ENCODE results near the gene PRRG1.
"Not testable (repeated sequence)": the region's sequence is repeated elsewhere in the genome, so short reads cannot be mapped to it uniquely, and the experiment has no call there.

The PRRG1 gene

GRCh38 chrX:37476571-37477170 is 127.5 kb downstream of the PRRG1 start:
- no peak for DNase-seq

GRCh38 chrX:37484335-37484734 is 135.2 kb downstream of the PRRG1 start:
- not testable (repeated sequence) for DNase-seq

DNA sequence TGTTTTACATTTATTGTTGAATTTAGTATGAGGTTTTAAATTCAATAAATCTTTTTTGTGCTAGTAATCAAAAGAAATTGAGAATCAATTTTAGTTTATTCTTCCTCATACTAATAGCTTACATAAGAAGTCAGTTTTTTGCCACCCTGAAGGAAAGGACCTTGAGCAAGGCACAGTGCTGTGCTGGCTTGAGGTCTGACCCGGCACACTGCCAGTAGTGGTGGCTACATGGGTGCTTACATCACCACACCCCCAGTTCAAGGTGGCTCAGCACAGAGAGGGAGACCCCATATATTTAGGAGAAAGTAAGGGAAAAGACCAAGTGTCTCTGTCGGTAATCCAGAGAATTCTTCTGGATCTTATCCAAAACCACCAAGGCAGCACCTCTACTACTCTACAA is 136.3 kb downstream of the PRRG1 start:
- DNase-seq = no peak

- DNase-seq = no peak
These were observed 138.1 kb downstream of the PRRG1 start for GRCh38 chrX:37487271-37487670.

DNA sequence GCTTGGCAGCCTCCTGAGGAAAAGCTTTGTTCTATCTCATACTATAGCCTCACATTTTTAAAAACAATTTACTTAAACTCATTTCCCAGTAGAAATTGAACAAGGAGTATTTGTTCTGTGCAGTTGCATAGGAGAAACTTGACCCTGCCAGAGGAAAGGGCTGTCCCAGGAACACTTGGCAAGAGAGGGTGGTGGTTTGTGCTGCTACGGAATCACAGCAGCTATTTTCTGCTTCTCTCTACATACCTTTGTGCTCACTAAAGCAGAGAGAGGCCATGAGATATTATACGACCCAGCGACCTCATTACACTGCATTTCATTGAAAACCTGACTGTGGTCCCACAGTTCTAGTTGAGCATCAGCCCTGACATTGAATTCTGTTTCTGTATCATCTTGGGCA is 139.2 kb downstream of the PRRG1 start:
- no peak for DNase-seq

DNA sequence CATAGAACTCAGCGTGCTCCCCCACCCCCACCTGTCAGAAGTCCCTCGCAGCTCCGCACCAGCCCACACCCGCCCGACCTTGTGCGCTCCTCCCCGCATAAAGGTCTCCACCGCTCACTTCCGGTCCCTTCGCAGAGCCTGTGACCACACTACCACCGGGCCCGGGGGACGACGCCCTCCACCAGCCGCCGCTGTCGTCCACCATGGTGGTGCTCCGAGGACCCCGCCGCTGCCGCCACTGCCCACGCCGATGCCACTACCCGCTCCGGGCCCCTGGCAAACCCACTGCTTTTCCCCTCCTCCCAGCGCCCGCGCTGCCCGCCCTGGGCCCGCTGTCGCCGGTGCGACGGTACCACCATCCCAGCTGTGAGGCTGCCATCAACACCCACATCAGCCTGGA is 142.5 kb downstream of the PRRG1 start:
- no peak for DNase-seq

DNA sequence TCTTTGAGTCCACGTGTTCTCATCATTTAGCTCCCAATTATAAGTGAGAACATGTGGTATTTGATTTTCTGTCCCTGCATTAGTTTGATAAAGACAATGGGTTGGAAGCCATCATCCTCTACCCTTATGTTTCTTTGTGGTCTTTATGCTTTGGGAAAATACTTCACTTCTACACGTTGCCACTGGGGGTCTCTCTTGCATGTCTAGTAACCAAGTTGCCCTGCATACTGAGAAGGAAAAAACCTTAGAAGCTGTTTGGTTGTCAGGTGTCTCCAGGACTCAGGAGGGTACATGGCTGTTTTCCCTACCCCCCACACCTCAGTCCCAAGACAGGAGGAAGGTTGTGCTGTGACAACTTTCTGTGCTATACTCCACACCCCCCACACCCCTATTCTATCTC is 146.6 kb downstream of the PRRG1 start:
- not testable (repeated sequence) for DNase-seq

- not testable (repeated sequence) for DNase-seq
These were observed 148.0 kb downstream of the PRRG1 start for GRCh38 chrX:37497126-37497525.

- DNase-seq = not testable (repeated sequence)
These were observed 149.2 kb downstream of the PRRG1 start for GRCh38 chrX:37498323-37498722.

- not testable (repeated sequence) for DNase-seq
These were observed 150.5 kb downstream of the PRRG1 start for GRCh38 chrX:37499649-37500048.

GRCh38 chrX:37504991-37505390 is 155.8 kb downstream of the PRRG1 start:
- no peak for DNase-seq
